Fibroblast of skin of right biceps (primary cell): Measurements from ENCODE around the gene TMEM256.
A peak's percentile ranks its signal among the peaks of the same experiment; 100 is the strongest.

ENCODE experiments used
- DNase-seq: peaks from one replicate; pipeline ENCODE4 v3.0.0-alpha.2; 2013

TMEM256 gene

DNA sequence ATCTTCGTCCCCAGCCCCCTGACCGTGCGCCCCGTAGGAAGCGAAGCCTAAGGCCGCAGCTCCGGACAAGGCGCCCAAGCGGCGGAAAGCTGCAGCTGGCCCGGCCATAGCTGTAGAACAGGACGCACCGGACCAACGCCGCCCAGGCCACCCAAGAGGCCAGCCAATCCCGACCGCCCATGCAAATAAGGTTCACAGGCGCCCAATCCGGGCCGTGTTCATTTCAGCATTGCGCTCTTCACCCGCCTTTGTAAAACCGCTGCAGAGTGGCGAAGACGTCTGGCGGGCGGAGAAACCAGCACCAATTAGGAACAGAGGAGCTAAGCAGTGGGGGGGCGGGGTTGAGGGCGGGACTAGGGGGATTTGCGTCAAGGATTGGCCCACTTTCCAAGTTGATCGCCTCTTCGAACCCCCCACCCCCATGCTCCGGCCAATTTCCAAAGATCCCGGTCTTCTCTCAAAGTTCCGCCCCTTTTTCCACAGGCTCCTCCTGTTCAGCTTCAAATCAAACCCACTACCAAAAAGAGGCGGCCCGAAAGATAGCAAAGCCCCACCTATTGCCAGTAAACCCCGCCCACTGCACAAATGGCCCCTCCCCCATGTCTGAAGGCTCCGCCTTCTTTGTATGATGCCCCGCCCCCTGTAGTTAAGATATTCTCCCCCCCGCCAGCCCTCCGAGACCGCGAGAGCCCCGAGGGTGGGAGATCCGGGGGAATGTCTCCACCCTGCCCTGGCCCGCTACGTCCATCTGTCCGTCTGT is at the start of gene TMEM256:
TSS of gene TMEM256 (minus strand) at position 121 of the 760 bp plus-strand sequence. CDS start at position 108, 13 bp downstream.
- peak; percentile 100 for DNase-seq

DNA sequence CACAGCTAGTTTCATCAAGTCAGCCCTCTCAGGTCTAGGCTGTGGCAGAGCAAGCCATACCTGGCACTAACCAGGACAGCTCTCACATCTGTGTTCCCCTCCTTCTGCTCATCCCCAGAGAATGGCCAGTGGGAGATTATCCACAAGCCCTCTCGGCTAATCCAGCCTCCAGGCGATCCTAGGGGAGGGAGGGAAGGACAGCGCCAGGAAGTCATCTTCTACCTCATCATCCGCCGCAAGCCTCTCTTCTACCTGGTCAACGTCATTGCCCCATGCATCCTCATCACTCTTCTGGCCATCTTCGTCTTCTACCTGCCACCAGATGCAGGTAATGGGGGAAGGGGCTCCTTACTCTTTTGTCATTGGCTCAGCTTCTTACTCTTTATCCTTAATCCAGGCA is 44.6 kb upstream of the TMEM256 start:
- DNase-seq = no peak

DNA sequence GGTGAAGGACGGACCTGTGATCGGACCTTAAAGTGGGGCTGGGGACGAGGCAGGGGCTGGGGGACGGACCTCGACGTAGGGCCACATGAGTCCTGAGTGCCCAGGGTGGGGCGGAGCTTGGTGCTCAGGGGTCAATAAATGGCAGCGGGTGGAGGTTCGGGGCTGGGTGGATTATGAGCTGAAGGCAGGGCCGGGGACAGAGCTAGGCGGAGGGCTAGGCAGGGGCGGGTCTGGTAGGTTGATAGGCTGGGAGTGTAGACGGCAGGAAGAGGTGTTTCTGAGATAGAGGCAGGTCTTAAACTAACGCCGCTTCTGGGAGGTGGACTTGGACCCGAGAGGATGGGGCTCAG is 41.7 kb upstream of the TMEM256 start:
- no peak for DNase-seq

DNA sequence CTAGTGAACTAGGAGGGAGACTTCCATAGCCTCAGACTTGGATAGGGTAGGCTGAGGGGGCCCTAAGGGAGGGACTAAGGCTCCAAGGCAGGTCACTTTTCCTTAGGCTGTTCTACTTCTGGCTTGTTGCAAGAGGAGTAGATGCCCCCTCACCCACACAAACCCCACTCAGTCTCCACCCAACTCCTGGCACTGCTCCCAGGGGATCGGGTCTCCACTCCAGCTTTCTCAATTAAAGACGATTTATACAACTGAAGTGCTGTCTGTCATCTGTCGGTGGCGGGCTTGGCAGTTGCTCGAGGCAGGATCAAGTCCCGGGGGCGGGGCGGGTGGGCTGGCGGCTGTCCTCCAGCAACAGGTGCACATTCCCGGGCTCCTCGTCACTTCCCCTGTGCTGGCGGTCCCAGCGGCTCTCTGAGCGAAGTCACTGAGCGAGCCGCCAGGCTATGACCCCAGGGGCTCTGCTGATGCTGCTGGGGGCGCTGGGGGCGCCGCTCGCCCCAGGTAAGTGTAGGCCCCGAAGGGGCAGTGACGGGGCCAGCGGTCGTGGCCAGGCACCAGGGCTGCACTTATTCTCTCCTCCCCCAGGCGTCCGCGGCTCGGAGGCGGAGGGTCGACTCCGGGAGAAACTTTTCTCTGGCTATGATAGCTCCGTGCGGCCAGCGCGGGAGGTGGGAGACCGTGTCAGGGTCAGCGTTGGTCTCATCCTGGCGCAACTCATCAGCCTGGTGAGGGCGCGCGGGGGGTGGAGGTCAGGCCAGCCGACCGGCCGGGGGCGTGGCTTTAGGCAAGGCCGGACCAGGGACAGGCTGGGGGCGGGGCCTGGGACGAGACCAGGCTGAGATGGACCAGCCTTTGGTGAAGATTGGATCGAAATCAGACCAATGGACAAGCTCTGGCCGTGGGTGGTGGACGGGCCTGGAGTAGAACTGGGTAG is 41.1 kb upstream of the TMEM256 start, which contains the start of gene CHRNB1:
TSS of gene CHRNB1 (plus strand) at position 380 of the 937 bp plus-strand sequence. CDS start at position 447, 67 bp downstream.
- DNase-seq = peak; percentile 19

DNA sequence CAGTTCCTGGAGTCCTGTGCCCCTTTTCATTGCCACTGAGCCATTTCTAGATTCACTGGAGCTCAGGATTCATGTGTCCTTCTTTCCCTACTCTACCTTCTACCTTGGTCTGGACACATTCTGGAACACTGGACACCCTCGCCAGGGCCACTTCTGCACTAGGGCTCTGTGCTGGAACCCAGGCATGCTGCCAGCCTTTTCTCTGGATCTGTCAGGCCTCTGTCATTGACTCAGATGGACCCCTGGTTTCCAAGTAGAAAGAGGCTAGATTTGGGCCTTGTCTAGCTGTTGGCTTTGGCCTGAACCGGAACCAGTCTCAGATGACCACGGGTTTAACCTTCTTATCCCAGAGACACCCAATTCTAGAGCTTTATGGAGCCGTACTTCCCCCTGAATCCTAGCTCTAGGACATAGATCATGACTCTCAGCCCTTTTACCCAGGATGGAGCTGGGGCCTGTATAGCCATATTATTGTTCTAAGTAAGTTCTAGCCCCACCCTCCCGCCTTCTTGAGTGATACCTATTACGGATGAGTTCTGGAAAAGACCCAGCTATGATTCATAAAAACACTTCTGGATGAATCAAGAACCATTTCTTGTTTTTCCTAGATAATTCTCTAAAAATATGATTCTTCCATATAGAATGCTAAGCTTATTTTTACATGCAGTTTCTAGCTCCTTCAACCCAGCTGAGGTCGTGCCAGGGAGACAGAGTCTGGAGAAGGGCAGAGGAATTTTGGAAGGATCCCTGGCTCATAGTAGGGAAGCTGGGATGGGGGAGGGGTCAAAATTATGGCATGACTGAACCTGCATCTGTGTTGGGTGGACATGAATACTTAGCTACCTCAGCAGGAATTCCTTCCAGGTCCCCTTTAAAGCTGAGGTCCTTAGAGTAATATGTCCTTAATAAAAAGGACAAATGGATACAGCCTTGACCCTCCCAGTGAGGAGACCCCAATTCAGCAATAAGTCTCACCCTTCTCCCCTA is 39.9 kb upstream of the TMEM256 start:
- peak; percentile 77 for DNase-seq

DNA sequence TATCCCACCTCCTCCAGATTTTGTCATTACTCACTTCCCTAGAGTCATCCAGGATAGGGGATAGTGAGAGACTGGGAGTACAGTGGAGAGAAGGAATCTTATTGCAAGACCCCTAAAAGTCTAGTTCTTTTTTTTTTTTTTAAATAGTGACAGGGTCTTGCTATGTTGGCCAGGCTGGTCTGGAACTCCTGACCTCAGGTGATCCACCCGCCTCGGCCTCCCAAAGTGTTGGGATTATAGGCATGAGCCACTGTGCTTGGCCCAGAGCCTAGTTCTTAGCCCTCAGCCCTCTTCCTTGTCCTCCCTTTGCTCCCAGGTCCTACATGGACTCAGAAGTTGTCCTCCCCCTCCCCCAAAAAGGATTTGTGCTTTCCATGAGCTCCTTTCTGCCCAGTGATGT is 38.2 kb upstream of the TMEM256 start:
- no peak for DNase-seq

DNA sequence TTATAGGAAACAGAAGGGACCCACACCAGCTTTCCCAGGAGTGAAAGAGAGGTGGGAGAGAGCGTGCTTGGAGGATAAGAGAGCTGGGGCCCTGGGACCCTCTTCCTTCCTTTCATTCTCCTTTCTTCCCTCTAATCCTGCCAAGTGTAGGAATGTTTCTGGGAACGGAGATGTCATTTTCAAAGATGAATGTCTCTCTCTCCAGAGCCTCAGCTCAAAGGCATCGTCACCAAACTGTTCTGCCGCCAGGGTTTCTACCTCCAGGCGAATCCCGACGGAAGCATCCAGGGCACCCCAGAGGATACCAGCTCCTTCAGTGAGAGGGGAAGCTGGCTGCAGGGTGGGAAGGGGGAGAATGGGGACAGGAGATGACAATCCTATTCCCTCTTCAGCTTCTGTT is 37.4 kb upstream of the TMEM256 start:
- peak; percentile 34 for DNase-seq

DNA sequence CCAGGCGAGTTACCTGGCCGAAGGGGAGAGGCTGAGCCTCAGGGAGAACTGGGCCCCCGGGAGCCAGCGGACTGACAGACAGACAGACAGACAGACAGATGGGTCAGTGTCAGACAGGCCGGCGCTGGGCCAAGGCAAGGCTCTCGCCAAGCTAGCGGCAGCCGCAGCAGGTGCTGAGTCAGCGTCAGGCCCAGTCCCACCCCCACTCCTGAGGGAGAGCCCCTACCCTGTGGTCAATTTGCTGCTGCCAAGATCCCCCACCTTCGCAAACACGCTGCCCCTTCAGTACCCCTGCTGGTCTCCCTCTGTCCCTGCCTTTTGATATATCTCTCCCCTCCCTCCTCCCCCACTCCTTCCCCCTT is 36.9 kb upstream of the TMEM256 start:
- DNase-seq = peak; percentile 53

DNA sequence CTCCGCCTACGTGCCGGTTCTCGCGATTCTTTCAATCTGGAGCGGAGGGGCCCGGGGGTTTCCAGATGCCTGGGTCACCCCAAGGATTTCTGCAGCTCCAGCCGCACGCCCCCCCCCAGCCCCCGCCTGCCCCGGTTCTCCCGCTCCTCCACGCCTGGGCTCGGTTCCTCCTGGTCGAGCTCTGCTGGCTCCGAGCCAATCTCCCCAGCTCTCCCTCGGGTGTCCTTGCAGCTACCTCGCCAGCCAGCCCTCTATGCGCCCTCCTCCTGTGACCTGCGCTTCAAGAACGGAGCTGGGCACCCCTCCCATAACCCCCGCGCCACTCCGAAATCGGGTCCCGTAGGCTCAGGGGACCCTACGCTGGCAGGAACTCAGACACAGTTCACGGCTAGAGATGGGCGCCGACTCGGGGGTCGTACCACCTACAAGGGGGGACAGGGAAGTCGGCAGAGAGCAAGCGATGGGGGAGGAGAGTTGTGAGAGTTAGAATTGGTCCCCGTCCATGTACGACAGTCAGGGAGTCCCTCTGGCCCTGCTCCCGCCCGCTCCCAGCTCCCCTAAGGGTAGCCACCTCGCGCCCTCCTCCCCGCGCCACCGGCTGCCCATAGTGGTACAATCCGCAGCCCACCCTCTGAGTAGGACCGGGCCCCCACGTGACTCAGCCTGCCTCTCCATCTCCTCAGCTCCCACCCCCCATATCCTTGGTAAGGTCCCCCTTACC is 36.4 kb upstream of the TMEM256 start:
- peak; percentile 28 for DNase-seq

DNA sequence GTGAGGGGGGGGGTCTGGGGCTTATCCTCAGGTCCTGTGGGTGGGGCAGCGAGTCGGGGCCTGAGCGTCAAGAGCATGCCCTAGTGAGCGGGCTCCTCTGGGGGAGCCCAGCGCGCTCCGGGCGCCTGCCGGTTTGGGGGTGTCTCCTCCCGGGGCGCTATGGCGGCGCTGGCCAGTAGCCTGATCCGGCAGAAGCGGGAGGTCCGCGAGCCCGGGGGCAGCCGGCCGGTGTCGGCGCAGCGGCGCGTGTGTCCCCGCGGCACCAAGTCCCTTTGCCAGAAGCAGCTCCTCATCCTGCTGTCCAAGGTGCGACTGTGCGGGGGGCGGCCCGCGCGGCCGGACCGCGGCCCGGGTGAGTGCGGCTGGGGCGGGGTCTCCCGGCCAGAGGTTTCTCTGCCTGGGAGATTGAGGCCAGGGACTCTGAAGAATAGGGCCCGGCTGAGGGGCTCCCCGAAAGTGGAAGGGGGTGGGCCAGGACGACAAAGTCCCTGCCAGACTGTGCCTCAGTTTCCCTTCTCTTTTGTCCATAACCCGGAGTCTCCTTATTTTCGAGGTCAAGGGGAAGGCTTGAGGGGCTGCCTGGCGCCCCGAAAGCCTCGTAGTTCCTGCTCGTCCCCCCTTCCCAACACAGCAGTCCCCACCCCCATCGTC is 35.7 kb upstream of the TMEM256 start, which contains the start of gene FGF11:
TSS of gene FGF11 (plus strand) at position 51 of the 651 bp plus-strand sequence. CDS start at position 160, 109 bp downstream.
- no peak for DNase-seq

DNA sequence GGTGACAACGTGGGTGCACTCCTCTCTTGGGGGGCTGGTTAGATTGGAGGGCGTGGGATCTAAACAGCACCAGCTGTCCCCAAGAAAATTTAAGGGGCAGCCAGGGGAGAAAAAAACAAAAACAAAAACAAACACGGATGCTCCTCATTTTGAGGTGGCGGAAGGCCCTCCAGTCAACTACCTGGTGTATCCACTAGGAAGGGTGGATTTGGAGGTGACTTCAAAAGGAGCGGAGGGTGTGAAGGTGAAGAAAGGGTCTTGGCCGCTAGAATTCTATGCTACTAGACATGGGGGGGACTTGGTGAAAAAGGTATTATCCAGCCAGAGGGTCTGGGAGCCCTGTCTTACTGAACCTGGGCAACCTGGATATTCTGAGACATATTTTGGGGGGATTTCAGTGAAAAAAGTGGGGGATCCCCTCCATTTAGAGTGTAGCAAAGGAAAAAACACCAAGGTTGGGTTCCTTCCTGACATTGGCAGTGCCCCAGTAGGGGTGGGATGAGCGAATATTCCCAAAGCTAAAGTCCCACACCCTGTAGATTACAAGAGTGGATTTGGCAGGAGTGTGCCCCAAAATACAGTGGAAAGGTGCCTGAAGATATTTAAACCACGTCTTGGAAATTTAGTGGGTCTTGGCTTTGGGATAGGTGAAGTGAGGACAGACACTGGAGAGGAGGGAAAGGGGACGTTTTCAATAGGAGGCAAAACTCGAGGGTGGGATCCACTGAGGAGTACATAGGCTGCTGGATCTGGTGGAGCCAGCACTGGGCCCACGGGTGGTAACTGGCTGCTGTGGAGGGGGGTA is 35.0 kb upstream of the TMEM256 start:
- DNase-seq = no peak

DNA sequence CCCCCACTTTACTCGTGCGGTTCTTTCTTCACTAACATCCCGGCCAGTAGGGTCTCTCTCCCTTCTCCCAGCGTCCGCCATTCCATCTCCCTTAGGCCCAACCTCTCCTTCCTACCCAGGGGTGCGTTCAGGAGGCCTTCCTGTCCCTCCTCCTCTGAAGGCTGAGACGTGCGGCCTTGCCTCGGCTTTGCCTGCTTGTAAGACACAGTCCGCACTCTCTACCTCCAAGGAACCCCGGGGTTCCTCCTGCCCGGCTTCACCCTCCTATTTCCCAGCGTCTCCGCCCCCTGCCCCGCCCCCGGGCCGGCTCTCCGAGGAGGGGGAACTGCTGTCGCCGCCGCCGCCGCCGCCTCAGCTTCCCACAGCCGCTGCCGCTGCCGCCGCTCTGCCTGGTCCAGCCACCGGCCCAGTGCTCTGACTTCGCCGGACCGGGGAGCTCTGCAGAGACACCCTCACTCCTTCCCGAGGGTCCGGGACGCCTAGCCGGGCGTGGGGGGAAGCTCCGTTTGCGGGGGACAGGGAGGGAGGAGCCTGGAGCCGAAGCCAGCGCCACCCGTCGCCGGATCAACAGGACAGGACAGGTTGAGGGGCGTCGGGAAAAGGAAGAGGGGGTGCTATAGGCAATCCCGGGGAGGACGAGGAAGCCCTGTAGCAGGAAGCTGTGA is 34.2 kb upstream of the TMEM256 start:
- DNase-seq = no peak

DNA sequence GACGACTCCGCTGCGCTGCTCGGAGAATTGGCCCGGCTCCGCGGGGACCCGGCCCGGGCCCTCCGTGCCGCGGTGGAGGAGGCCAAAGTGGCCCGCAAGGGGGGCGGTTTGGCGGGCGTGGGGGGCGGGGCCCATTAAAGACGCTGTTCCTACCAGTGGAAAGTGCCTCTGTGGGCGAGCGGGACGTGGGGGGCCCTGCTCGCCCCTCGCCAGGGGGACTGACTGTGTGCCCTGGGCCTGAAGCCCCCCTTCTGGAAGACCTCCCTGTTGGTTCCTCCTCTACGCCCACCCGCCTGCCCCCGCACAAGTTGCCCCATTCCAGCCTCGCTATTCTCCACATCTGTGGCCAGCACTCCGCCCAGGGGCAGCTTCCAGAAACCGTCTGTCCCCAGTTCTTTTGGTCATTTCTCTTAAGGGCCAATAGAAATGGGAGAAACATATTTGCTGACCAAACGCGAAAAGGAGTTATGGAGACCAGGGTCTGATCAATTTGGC is 33.5 kb upstream of the TMEM256 start:
- DNase-seq = no peak

DNA sequence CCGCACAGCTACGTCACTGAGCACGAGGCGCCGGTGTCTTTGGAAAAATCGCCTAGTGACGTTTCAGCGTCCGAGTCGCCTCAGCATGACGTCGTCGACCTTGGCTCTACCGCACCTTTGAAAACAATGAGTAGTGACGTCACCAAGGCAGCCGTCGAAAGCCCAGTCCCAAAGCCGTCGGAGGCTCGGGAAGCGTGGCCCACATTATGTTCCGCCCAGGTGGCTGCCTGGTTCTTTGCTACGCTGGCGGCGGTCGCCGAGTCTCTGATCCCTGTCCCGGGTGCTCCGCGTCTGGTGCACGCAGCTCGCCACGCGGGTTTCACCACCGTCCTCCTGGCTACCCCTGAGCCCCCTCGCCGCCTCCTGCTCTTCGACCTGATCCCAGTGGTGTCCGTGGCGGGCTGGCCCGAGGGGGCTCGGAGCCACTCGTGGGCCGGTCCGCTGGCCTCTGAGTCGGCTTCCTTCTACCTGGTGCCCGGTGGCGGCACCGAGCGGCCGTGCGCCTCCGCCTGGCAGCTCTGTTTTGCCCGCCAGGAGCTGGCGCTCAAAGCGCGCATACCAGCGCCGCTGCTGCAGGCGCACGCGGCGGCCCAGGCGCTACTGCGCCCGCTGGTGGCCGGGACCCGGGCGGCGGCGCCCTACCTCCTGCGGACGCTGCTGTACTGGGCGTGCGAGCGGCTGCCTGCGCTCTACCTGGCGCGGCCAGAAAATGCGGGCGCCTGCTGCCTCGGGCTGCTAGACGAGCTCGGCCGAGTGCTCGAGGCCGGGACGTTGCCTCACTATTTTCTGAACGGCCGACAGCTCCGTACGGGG is 32.9 kb upstream of the TMEM256 start:
- peak; percentile 77 for DNase-seq

DNA sequence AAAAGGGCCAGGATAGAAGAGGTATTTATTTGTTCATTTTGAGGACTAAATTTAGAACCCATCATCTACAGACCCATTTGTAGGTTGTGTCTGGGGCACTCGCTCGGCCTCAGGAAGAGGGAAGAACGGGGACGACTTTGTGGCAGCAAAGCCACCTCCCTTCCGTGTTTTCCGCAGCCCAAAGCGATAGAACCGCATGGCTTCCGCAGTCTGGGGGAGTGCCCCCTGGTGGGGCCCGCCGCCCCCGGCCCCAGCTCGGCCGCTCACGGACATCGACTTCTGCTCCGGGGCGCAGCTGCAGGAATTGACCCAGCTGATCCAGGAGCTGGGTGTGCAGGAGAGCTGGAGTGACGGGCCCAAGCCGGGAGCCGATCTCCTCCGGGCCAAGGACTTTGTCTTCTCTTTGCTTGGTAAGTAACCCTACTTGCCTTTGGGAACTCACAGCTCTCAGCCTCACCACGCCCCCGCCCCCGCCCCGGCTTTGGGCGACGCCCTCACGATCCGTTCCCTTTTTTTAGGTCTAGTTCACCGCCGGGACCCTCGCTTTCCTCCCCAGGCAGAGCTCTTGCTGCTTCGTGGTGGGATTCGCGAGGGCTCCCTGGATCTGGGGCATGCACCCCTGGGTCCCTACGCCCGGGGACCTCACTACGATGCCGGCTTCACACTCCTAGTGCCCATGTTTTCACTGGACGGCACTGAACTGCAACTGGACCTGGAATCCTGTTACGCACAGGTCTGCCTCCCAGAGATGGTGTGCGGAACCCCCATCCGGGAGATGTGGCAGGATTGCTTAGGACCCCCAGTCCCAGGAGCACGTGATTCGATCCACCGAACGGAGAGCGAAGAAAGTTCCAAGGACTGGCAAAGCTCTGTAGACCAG is 32.0 kb upstream of the TMEM256 start:
- DNase-seq = no peak

DNA sequence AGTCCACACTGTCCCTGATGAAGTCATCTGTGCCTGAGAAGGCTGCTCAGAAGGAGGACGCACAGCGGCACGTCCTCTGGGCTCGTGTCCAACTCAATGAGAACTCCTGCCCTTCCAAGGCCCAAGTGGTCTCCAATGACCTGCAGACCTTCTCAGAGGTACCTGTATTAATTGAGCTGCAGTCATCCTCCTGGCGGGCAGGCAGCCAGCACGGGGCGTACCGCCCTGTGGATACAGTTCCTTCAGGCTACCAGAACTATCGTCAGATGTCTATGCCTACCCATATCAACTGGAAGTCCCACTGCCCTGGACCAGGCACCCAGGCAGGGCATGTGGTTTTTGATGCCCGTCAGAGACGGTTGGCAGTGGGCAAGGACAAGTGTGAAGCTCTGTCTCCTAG is 28.4 kb upstream of the TMEM256 start:
- no peak for DNase-seq

DNA sequence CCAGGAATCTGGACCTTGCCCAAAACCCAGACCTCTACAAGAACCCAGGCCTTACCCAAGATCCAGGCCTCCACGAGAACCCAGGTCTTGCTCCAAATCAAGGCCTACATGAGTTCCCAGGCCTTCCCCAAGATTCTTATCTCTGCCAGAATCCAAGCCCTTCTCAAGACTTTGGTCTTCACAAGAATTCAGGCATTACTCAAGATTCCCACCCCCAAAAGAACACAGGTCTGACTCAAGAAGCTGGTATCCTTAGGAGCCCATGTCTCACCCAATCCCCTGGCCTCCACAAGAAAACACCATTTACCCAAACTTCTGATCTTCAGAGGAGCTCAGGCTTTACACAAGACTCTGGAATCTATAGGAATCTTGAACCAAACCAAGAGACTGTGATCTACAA is 27.3 kb upstream of the TMEM256 start:
- DNase-seq = peak; percentile 47

DNA sequence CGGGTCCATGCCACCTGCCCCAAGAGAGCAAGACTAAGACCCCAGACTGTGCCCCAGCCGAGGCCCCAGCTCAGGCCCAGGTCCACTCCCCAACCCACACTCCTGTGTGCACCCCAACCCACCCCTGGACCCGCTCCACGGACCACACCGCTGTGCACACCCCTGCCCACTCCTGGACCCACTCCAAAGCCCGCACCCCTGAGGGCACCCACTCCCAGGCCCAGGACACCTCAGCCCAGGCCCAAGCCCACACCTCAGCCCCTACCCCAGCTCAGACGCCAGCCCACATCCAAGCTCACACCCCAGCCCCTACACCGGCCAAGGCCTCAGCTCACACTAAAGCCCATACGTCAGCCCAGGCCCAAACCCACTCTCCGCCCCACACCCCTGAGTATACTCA is 25.8 kb upstream of the TMEM256 start:
- DNase-seq = no peak
